ENCODE data around the gene FGFR2. TPM values are rescaled to one million over a fixed set of nuclear protein-coding genes. Genes with fewer than 3 reads are reported as not detected.

The FGFR2 gene
- polyA plus RNA-seq, 1 of the 3 experiments (the other 2 are of a cell fraction): 0.02 TPM

DNA sequence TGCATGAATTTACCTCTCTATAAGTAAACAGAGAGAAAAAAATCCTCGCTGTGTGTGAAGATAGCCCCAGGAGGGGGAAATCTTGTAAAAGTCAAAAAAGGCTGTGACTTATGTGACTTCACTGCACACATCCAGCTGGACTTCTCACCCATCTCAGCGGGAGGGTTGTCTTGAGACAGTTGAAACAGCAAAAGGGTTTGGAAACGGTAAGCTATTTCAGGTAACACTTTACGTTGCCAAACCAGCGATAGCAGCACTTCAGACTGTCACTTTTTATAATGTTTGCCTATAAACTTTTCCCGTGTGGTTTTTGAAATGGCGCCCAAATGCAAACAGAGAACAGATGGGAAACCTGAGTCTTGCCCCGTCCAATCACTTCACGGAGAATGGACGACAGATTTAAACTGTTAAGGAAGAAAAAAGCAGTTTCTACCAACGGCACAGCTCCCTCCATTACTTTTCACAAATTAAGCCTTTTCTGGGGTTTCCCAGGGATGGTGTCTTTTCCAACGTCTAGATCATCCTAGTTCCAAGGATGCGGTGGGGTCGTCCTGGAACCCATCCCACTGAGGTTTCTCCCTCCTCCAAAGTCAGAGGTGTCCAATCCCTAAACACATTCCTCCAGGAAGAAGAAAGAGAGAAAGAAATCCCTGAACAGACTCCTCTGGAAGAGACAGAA is 25.2 kb downstream of the FGFR2 start:
- no peak overlapping the region for H3K9ac ChIP-seq
- no peaks in the 10 kb centered on the region for H3K79me2 ChIP-seq (ENCODE audit: insufficient read depth)
- POLR2A ChIA-PET: no interaction called here
- no peaks in the 10 kb centered on the region for H3K36me3 ChIP-seq (replicated peaks in 1 of 2; ENCODE audit: control insufficient read depth in 1 of 2, insufficient read depth in 2 of 2, low read length in 1 of 2)
- no peaks in the 10 kb centered on the region for H3K9me3 ChIP-seq
- no peak overlapping the region for H2AFZ ChIP-seq (ENCODE audit: low read depth)
- 62% methylated on average over 14 of the region's 14 CpGs for WGBS (ENCODE audit: low lambda C conversion rate)
- H4K20me1 ChIP-seq (ENCODE audit: insufficient read depth): no peaks in the 10 kb centered on the region
- CTCF ChIA-PET: interaction anchor here (1.2 to 2.0 kb wide), 3 partner anchors 20 to 328 kb away, joined by 3 to 9 read pairs (median 5); no protein-coding TSS in a partner anchor
- H3F3A ChIP-seq (replicated peaks; ENCODE audit: insufficient read depth): no peaks in the 10 kb centered on the region
- H3K4me1 ChIP-seq (ENCODE audit: control insufficient read depth in 1 of 2, insufficient read depth in 2 of 2, low read depth in 1 of 2, low read length in 1 of 2): no peaks in the 10 kb centered on the region
- no peaks in the 10 kb centered on the region for H3K9me2 ChIP-seq
- DNase-seq: no peak
- TF ChIP-seq, protein P1, sequence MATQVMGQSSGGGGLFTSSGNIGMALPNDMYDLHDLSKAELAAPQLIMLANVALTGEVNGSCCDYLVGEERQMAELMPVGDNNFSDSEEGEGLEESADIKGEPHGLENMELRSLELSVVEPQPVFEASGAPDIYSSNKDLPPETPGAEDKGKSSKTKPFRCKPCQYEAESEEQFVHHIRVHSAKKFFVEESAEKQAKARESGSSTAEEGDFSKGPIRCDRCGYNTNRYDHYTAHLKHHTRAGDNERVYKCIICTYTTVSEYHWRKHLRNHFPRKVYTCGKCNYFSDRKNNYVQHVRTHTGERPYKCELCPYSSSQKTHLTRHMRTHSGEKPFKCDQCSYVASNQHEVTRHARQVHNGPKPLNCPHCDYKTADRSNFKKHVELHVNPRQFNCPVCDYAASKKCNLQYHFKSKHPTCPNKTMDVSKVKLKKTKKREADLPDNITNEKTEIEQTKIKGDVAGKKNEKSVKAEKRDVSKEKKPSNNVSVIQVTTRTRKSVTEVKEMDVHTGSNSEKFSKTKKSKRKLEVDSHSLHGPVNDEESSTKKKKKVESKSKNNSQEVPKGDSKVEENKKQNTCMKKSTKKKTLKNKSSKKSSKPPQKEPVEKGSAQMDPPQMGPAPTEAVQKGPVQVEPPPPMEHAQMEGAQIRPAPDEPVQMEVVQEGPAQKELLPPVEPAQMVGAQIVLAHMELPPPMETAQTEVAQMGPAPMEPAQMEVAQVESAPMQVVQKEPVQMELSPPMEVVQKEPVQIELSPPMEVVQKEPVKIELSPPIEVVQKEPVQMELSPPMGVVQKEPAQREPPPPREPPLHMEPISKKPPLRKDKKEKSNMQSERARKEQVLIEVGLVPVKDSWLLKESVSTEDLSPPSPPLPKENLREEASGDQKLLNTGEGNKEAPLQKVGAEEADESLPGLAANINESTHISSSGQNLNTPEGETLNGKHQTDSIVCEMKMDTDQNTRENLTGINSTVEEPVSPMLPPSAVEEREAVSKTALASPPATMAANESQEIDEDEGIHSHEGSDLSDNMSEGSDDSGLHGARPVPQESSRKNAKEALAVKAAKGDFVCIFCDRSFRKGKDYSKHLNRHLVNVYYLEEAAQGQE (IDR thresholded peaks at IDR 0.05; ENCODE audit: low read depth, low read length): no peak
- TF ChIP-seq NFIC (IDR thresholded peaks at IDR 0.05; ENCODE audit: borderline replicate concordance) (no peak), YY1 (IDR thresholded peaks at IDR 0.05; ENCODE audit: low read depth) (no peak), POLR2AphosphoS5 (IDR thresholded peaks at IDR 0.05; ENCODE audit: low read depth, low read length) (no peak), TAF1 (IDR thresholded peaks at IDR 0.05; ENCODE audit: borderline replicate concordance, low read depth, low read length) (no peak), SMC3 (IDR thresholded peaks at IDR 0.05; ENCODE audit: low read depth, low read length) (no peak), TCF12 (IDR thresholded peaks at IDR 0.05) (no peak), GABPA (IDR thresholded peaks at IDR 0.05; ENCODE audit: low read depth) (no peak), RCOR1 (IDR thresholded peaks at IDR 0.05; ENCODE audit: low read length) (no peak), EP300 (IDR thresholded peaks at IDR 0.05; ENCODE audit: borderline replicate concordance in 1 of 2, low read depth in 1 of 2, low read length in 1 of 2) (no peak), TEAD4 (IDR thresholded peaks at IDR 0.05; ENCODE audit: borderline replicate concordance, insufficient read depth) (no peak), SIN3A (IDR thresholded peaks at IDR 0.05; ENCODE audit: borderline replicate concordance, low read depth, low read length) (no peak), CHD2 (IDR thresholded peaks at IDR 0.05; ENCODE audit: low read length, partially characterized antibody) (no peak), ELF1 (IDR thresholded peaks at IDR 0.05) (no peak)
- TF ChIP-seq, protein P2, sequence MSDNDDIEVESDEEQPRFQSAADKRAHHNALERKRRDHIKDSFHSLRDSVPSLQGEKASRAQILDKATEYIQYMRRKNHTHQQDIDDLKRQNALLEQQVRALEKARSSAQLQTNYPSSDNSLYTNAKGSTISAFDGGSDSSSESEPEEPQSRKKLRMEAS (IDR thresholded peaks at IDR 0.05; ENCODE audit: low read depth): no peak
- TF ChIP-seq, protein P3, sequence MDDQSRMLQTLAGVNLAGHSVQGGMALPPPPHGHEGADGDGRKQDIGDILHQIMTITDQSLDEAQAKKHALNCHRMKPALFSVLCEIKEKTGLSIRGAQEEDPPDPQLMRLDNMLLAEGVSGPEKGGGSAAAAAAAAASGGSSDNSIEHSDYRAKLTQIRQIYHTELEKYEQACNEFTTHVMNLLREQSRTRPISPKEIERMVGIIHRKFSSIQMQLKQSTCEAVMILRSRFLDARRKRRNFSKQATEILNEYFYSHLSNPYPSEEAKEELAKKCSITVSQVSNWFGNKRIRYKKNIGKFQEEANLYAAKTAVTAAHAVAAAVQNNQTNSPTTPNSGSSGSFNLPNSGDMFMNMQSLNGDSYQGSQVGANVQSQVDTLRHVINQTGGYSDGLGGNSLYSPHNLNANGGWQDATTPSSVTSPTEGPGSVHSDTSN (IDR thresholded peaks at IDR 0.05): no peak
- TF ChIP-seq, protein P4, sequence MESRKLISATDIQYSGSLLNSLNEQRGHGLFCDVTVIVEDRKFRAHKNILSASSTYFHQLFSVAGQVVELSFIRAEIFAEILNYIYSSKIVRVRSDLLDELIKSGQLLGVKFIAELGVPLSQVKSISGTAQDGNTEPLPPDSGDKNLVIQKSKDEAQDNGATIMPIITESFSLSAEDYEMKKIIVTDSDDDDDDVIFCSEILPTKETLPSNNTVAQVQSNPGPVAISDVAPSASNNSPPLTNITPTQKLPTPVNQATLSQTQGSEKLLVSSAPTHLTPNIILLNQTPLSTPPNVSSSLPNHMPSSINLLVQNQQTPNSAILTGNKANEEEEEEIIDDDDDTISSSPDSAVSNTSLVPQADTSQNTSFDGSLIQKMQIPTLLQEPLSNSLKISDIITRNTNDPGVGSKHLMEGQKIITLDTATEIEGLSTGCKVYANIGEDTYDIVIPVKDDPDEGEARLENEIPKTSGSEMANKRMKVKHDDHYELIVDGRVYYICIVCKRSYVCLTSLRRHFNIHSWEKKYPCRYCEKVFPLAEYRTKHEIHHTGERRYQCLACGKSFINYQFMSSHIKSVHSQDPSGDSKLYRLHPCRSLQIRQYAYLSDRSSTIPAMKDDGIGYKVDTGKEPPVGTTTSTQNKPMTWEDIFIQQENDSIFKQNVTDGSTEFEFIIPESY (IDR thresholded peaks at IDR 0.05; ENCODE audit: borderline replicate concordance, low read depth): no peak
- TF ChIP-seq, protein P5, sequence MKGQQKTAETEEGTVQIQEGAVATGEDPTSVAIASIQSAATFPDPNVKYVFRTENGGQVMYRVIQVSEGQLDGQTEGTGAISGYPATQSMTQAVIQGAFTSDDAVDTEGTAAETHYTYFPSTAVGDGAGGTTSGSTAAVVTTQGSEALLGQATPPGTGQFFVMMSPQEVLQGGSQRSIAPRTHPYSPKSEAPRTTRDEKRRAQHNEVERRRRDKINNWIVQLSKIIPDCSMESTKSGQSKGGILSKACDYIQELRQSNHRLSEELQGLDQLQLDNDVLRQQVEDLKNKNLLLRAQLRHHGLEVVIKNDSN (IDR thresholded peaks at IDR 0.05; ENCODE audit: borderline replicate concordance, low read depth): no peak
- TF ChIP-seq, protein P6, sequence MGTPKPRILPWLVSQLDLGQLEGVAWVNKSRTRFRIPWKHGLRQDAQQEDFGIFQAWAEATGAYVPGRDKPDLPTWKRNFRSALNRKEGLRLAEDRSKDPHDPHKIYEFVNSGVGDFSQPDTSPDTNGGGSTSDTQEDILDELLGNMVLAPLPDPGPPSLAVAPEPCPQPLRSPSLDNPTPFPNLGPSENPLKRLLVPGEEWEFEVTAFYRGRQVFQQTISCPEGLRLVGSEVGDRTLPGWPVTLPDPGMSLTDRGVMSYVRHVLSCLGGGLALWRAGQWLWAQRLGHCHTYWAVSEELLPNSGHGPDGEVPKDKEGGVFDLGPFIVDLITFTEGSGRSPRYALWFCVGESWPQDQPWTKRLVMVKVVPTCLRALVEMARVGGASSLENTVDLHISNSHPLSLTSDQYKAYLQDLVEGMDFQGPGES (IDR thresholded peaks at IDR 0.05; ENCODE audit: low read depth, low read length): no peak
- no peak overlapping the region for H3K4me3 ChIP-seq (ENCODE audit: low read depth in 2 of 2, low read length in 1 of 2)
- H3K4me2 ChIP-seq: no peak overlapping the region
- H3K27ac ChIP-seq (ENCODE audit: low read depth in 2 of 2, low read length in 1 of 2): no peak overlapping the region
- H3K27me3 ChIP-seq (ENCODE audit: insufficient read depth): no peaks in the 10 kb centered on the region; the same call in 1 of the 2 replicates

Data from SK-N-SH (cell line).